ENCODE results near the gene RYR3. TPM values are rescaled to one million over a fixed set of nuclear protein-coding genes. Genes with fewer than 3 reads are reported as not detected.

The RYR3 gene
- total RNA-seq (22.0 TPM), polyA plus RNA-seq (ENCODE audit: insufficient read depth in 1 of 8, insufficient read length in 8 of 8, low replicate concordance in 1 of 8) (10 to 100 TPM; 11.9 to 48.1 (median 34.9) TPM)
- long read RNA-seq, donor 1, partial matches to known transcripts: 0 of 6 reads
- long read RNA-seq, donor 1, other reads (novel, unspliced or antisense): 6 of 6 reads
- long read RNA-seq, donor 2: 0 reads
- long read RNA-seq, donor 3, partial matches to known transcripts: 12 of 12 reads
- long read RNA-seq, donor 3, other reads (novel, unspliced or antisense): 0 of 12 reads
- long read RNA-seq, donor 4: 0 reads
- long read RNA-seq, donor 5: 0 reads
- long read RNA-seq, donor 6: 0 reads
- long read RNA-seq, donor 7: 0 reads
- long read RNA-seq, donor 8: 0 reads
- long read RNA-seq, donor 9: 0 reads
- long read RNA-seq, donor 10: 0 reads
- long read RNA-seq, donor 11: 0 reads

GRCh38 chr15:33310481-33311311 lies at the start of gene RYR3:
RYR3 (plus strand) TSS chr15:33310967; CDS start chr15:33311046, 79 bp downstream.
- Histone ChIP-seq H3K36me3 (ENCODE audit: control insufficient read depth, insufficient read depth, low read length) (no peaks in the 10 kb centered on the region), H3K4me3 (ENCODE audit: low read length) (peak within 1 kb of the TSS; percentile 55), H3K27ac (ENCODE audit: low read length) (no peak within 1 kb of the TSS), H3K9me3 (replicated peaks; ENCODE audit: control insufficient read depth, low read depth, low read length) (no peaks in the 10 kb centered on the region), H3K27me3 (ENCODE audit: control insufficient read depth, insufficient read depth, low read length) (peaks cover 27% of the 10 kb centered on the region), H3K4me1 (ENCODE audit: control insufficient read depth, insufficient read depth, low read length) (peaks cover 6% of the 10 kb centered on the region)
- WGBS (ENCODE audit: insufficient coverage): 2% methylated on average over 82 of the region's 84 CpGs
- DNase-seq: peak; percentile 75

- WGBS (ENCODE audit: insufficient coverage): no CpG with 5 or more reads among the region's 2 CpGs
- no peak overlapping the region for H3K27ac ChIP-seq (ENCODE audit: low read length)
- H3K9me3 ChIP-seq (replicated peaks; ENCODE audit: control insufficient read depth, low read depth, low read length): no peaks in the 10 kb centered on the region
- H3K27me3 ChIP-seq (ENCODE audit: control insufficient read depth, insufficient read depth, low read length): no peaks in the 10 kb centered on the region
- no peak overlapping the region for H3K4me3 ChIP-seq (ENCODE audit: low read length)
- no peaks in the 10 kb centered on the region for H3K36me3 ChIP-seq (ENCODE audit: control insufficient read depth, insufficient read depth, low read length)
- H3K4me1 ChIP-seq (ENCODE audit: control insufficient read depth, insufficient read depth, low read length): no peaks in the 10 kb centered on the region
- DNase-seq: no peak
These were observed 48.5 kb upstream of the RYR3 start for GRCh38 chr15:33262306-33262705.

GRCh38 chr15:33277689-33278088 lies 33.1 kb upstream of the RYR3 start:
- Histone ChIP-seq H3K9me3 (replicated peaks; ENCODE audit: control insufficient read depth, low read depth, low read length) (no peaks in the 10 kb centered on the region), H3K27me3 (ENCODE audit: control insufficient read depth, insufficient read depth, low read length) (no peaks in the 10 kb centered on the region), H3K4me3 (ENCODE audit: low read length) (no peak overlapping the region), H3K36me3 (ENCODE audit: control insufficient read depth, insufficient read depth, low read length) (no peaks in the 10 kb centered on the region), H3K27ac (ENCODE audit: low read length) (no peak overlapping the region), H3K4me1 (ENCODE audit: control insufficient read depth, insufficient read depth, low read length) (no peaks in the 10 kb centered on the region)
- DNase-seq: no peak
- no CpG with 5 or more reads among the region's 1 CpG for WGBS (ENCODE audit: insufficient coverage)

DNA sequence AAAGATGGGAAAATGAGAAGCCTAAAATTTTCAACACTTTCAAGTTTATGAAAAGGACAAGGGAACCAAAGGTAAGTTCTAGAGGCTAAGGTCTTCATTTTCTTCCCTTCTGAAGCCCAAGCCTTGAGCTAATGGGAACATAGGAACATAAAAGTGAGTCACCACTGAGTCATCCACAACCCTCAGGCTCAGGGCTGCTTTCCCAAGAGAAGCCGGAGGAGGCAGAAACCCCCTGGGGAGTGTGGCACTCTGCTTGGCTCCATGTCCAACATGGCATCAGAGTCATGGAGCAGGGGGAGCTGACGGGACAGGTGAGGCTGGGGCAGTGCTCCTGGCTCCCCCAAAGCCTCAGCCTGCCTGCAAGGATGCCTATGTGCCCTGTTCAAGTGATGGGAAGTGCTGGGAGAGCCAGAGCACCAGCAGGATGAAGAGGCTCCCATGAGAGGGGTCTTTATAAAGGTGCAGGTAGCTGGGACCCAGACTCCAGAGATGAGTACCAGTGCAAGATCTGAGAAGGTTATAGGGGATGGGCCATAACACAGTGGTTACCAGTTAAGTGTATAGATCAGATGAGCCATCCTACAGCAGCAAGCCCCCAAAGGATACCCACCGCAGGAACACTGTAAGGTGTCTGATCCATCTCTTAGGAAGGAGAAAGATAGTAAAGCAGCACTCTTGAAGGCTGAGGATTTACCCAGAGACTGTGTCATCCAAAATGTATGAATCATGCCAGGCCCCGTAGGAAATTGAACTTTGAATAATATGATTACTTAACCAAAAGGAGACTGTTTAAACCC lies 31.8 kb upstream of the RYR3 start:
- Histone ChIP-seq H3K4me1 (ENCODE audit: control insufficient read depth, insufficient read depth, low read length) (no peaks in the 10 kb centered on the region), H3K27ac (ENCODE audit: low read length) (no peak overlapping the region), H3K9me3 (replicated peaks; ENCODE audit: control insufficient read depth, low read depth, low read length) (no peaks in the 10 kb centered on the region), H3K4me3 (ENCODE audit: low read length) (no peak overlapping the region), H3K27me3 (ENCODE audit: control insufficient read depth, insufficient read depth, low read length) (no peaks in the 10 kb centered on the region), H3K36me3 (ENCODE audit: control insufficient read depth, insufficient read depth, low read length) (no peaks in the 10 kb centered on the region)
- no peak for DNase-seq
- 79% methylated on average over 3 of the region's 4 CpGs for WGBS (ENCODE audit: insufficient coverage)

DNA sequence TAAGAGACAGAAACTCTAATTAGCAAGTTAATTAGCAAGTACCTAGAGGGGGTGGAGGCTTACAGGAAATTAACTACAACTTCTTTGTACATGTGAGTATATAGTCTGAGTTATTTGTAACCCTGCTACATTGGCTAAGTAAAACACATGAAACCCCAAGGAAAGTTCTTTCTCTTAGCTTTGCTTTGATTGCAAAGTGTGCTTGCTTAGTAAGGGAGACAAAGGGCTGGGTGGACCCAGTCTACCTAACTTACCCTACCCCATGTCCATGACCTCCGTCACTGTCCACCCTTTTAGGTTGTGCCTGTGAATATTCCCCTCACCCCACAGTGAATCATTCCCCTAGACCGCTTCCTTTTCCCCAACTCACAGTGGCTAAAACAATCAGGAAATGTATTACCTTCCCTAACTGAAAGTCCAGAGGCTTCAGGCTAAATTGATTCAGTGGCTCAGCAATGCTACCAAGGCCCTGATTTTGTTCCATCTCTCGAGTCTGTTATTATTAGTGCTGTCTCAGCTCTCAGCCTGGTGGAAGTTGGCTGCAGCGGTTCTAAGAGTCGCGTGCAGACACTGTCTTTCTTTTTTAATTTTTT lies 31.1 kb upstream of the RYR3 start:
- no peaks in the 10 kb centered on the region for H3K36me3 ChIP-seq (ENCODE audit: control insufficient read depth, insufficient read depth, low read length)
- no peaks in the 10 kb centered on the region for H3K27me3 ChIP-seq (ENCODE audit: control insufficient read depth, insufficient read depth, low read length)
- 100% methylated on average over 2 of the region's 6 CpGs for WGBS (ENCODE audit: insufficient coverage)
- H3K27ac ChIP-seq (ENCODE audit: low read length): no peak overlapping the region
- H3K4me1 ChIP-seq (ENCODE audit: control insufficient read depth, insufficient read depth, low read length): no peaks in the 10 kb centered on the region
- H3K4me3 ChIP-seq (ENCODE audit: low read length): no peak overlapping the region
- no peak for DNase-seq
- H3K9me3 ChIP-seq (replicated peaks; ENCODE audit: control insufficient read depth, low read depth, low read length): no peaks in the 10 kb centered on the region

GRCh38 chr15:33282226-33283020 lies 28.3 kb upstream of the RYR3 start:
- 66% methylated on average over 4 of the region's 6 CpGs for WGBS (ENCODE audit: insufficient coverage)
- no peaks in the 10 kb centered on the region for H3K36me3 ChIP-seq (ENCODE audit: control insufficient read depth, insufficient read depth, low read length)
- H3K27me3 ChIP-seq (ENCODE audit: control insufficient read depth, insufficient read depth, low read length): no peaks in the 10 kb centered on the region
- H3K4me1 ChIP-seq (ENCODE audit: control insufficient read depth, insufficient read depth, low read length): no peaks in the 10 kb centered on the region
- no peak for DNase-seq
- no peaks in the 10 kb centered on the region for H3K9me3 ChIP-seq (replicated peaks; ENCODE audit: control insufficient read depth, low read depth, low read length)
- no peak overlapping the region for H3K4me3 ChIP-seq (ENCODE audit: low read length)
- no peak overlapping the region for H3K27ac ChIP-seq (ENCODE audit: low read length)

- Histone ChIP-seq H3K9me3 (replicated peaks; ENCODE audit: control insufficient read depth, low read depth, low read length) (no peaks in the 10 kb centered on the region), H3K27ac (ENCODE audit: low read length) (no peak overlapping the region), H3K36me3 (ENCODE audit: control insufficient read depth, insufficient read depth, low read length) (no peaks in the 10 kb centered on the region), H3K27me3 (ENCODE audit: control insufficient read depth, insufficient read depth, low read length) (no peaks in the 10 kb centered on the region), H3K4me3 (ENCODE audit: low read length) (no peak overlapping the region), H3K4me1 (ENCODE audit: control insufficient read depth, insufficient read depth, low read length) (no peaks in the 10 kb centered on the region)
- no CpG with 5 or more reads among the region's 2 CpGs for WGBS (ENCODE audit: insufficient coverage)
- no peak for DNase-seq
These were observed 27.2 kb upstream of the RYR3 start for GRCh38 chr15:33283576-33283975.

DNA sequence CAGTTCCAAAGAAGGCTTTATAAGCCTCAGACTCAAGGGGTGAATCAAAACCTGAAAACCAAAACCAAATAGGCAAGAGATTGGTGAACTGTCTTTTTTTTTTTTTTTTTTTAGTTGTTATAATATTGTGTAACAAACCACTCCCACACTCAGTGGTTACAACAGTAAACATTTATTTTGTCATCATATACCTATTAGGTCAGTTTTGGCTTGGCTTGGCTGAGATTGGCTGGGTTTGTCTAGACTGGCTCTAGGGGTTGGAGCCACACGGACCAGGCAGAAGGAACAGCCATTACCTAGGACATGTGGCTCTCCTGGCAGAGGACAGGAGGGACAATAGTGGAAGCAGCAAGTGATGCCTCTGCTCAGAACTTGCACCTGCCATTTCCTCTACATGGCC lies 26.4 kb upstream of the RYR3 start:
- Histone ChIP-seq H3K27ac (ENCODE audit: low read length) (no peak overlapping the region), H3K4me1 (ENCODE audit: control insufficient read depth, insufficient read depth, low read length) (no peaks in the 10 kb centered on the region), H3K9me3 (replicated peaks; ENCODE audit: control insufficient read depth, low read depth, low read length) (no peaks in the 10 kb centered on the region), H3K27me3 (ENCODE audit: control insufficient read depth, insufficient read depth, low read length) (no peaks in the 10 kb centered on the region), H3K36me3 (ENCODE audit: control insufficient read depth, insufficient read depth, low read length) (no peaks in the 10 kb centered on the region), H3K4me3 (ENCODE audit: low read length) (no peak overlapping the region)
- no peak for DNase-seq
- 80% methylated on average over 1 of the region's 1 CpG for WGBS (ENCODE audit: insufficient coverage)

DNA sequence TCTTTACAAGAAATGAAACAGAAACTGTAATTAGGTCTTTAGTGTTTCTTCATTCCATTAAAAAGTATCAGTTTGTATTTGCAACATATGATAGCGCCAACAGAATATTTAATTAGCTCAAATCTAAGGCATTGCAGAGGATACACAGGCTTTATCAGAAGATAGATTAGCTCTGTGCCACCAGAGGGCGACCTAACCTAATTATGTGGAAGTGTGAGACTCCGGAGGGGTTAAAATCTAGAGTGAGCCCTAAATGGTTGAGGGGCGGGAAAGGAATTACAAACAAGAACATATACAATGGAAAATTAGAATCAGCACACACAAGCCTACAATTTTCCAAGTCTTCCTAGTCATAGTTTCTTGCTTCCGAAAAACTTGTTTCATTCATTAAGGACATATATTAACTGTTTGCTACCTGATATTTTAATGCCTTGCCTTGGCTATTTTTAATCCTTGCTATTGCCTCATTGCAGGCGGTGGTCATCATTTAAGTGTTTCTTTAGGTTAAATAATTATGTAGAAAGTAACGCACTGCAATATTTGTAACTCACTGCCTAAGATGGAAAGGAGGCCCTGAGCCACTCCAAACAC lies 18.0 kb upstream of the RYR3 start:
- peak; percentile 60 for DNase-seq
- no CpG with 5 or more reads among the region's 7 CpGs for WGBS (ENCODE audit: insufficient coverage)
- no peaks in the 10 kb centered on the region for H3K4me1 ChIP-seq (ENCODE audit: control insufficient read depth, insufficient read depth, low read length)
- no peak overlapping the region for H3K4me3 ChIP-seq (ENCODE audit: low read length)
- no peak overlapping the region for H3K27ac ChIP-seq (ENCODE audit: low read length)
- H3K36me3 ChIP-seq (ENCODE audit: control insufficient read depth, insufficient read depth, low read length): no peaks in the 10 kb centered on the region
- no peaks in the 10 kb centered on the region for H3K27me3 ChIP-seq (ENCODE audit: control insufficient read depth, insufficient read depth, low read length)
- no peaks in the 10 kb centered on the region for H3K9me3 ChIP-seq (replicated peaks; ENCODE audit: control insufficient read depth, low read depth, low read length)
